ENCODE measurements around the gene CHERP.

CHERP gene

GRCh38 chr19:16470541-16470910, 71.7 kb downstream of the CHERP start:
- no peak for DNase-seq

All from activated CD4-positive, CD25-positive, alpha-beta regulatory T cell treated with anti-CD3 and anti-CD28 coated beads, Interleukin-2, amount 50 U/mL, for 72 hours (primary cell).